Vagina (tissue), 2 donors: ENCODE measurements around the gene TBL1X.

Source experiments
- POLR2A ChIP-seq, 2 donors: fragments of 450-650 bp; IDR thresholded peaks; one replicate each; pipeline ENCODE4 v1.6.1; 2017; ENCODE audit warnings: antibody characterized with exemption in 2 of 2, mild to moderate bottlenecking in 2 of 2, moderate library complexity in 2 of 2
- POLR2AphosphoS5 ChIP-seq, 2 donors: sonication (generic); formaldehyde crosslinking; IDR thresholded peaks; one replicate each; pipeline ENCODE4 v1.9.0; 2017; ENCODE audit warnings: antibody characterized with exemption in 2 of 2, mild to moderate bottlenecking in 2 of 2, low read depth in 1 of 2; ENCODE audit not compliant: insufficient read depth in 1 of 2
- TF ChIP-seq, protein P1 (sequence below), 3 experiments: fragments of 450-650 bp in 2 of 3; fragments of 200-600 bp in 1 of 3; sonication (generic) in 1 of 3; IDR thresholded peaks; one replicate each; pipeline ENCODE4 v1.5.1; 2017 to 2019; ENCODE audit warnings: antibody characterized with exemption in 3 of 3, mild to moderate bottlenecking in 2 of 3, moderate library complexity in 2 of 3

DNA sequence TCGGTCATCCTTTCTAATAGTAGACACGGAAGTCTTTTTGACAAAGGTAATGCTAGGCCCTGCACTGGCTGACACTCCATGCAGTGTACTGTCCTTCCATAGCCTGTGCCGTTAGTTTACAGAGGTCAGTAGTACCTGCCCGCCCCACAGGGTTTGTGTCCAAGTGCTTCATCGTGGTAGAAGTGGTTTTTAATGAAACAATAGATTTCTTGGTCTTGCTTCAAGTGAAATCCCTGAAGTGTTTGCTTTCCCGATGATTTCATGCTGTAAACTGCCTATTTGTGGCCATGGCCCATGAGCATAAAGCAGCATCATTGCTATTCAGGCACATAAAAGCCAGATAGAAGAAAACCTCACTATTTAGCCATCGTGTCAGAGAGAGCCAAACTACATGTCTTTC is 161.5 kb downstream of the TBL1X start:
- TF ChIP-seq POLR2A (IDR thresholded peaks at IDR 0.05) (no peak), POLR2AphosphoS5 (IDR thresholded peaks at IDR 0.05; ENCODE audit: insufficient read depth in 1 of 2, low read depth in 1 of 2) (no peak)
- TF ChIP-seq, protein P1, sequence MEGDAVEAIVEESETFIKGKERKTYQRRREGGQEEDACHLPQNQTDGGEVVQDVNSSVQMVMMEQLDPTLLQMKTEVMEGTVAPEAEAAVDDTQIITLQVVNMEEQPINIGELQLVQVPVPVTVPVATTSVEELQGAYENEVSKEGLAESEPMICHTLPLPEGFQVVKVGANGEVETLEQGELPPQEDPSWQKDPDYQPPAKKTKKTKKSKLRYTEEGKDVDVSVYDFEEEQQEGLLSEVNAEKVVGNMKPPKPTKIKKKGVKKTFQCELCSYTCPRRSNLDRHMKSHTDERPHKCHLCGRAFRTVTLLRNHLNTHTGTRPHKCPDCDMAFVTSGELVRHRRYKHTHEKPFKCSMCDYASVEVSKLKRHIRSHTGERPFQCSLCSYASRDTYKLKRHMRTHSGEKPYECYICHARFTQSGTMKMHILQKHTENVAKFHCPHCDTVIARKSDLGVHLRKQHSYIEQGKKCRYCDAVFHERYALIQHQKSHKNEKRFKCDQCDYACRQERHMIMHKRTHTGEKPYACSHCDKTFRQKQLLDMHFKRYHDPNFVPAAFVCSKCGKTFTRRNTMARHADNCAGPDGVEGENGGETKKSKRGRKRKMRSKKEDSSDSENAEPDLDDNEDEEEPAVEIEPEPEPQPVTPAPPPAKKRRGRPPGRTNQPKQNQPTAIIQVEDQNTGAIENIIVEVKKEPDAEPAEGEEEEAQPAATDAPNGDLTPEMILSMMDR (IDR thresholded peaks at IDR 0.05): no peak
